HepG2 (cell line): Measurements from ENCODE around the gene TMUB1. TPM values are rescaled to one million over a fixed set of nuclear protein-coding genes. Genes with fewer than 3 reads are reported as not detected.

ENCODE experiments used
- DMAP1 ChIP-seq: IDR thresholded peaks from 2 replicates; pipeline ENCODE4 v1.6.1; 2016
- DMTF1 ChIP-seq: sonication (generic); formaldehyde crosslinking; IDR thresholded peaks from 2 replicates; pipeline ENCODE4 v1.4.0; 2020; ENCODE audit warnings: mild to moderate bottlenecking, missing genetic modification reagents
- EHMT2 ChIP-seq: fragments of 200-600 bp; sonication (generic); IDR thresholded peaks from 2 replicates; pipeline ENCODE4 v1.7.0; 2017; ENCODE audit warnings: antibody characterized with exemption, low read depth, low read length, borderline replicate concordance
- FOXK2 ChIP-seq: fragments of 450-650 bp; IDR thresholded peaks from 2 replicates; pipeline ENCODE4 v1.6.1; 2016
- GMEB2 ChIP-seq: IDR thresholded peaks from 2 replicates; pipeline ENCODE4 v1.6.1; 2016; ENCODE audit warnings: missing biosample characterization, missing genetic modification reagents, low read depth
- JUN ChIP-seq: sonication (generic); formaldehyde crosslinking; IDR thresholded peaks from 2 replicates; pipeline ENCODE4 v1.4.0; 2020; ENCODE audit warnings: mild to moderate bottlenecking, missing genetic modification reagents
- KAT2B ChIP-seq: fragments of 150-350 bp; IDR thresholded peaks from 2 replicates; pipeline ENCODE4 v1.6.1; 2014; ENCODE audit warnings: low read depth, low read length, borderline replicate concordance
- KLF13 ChIP-seq: sonication (generic); formaldehyde crosslinking; IDR thresholded peaks from 2 replicates; pipeline ENCODE4 v1.4.0; 2020; ENCODE audit warnings: mild to moderate bottlenecking, missing genetic modification reagents
- NFIC ChIP-seq: IDR thresholded peaks from 2 replicates; pipeline ENCODE4 v1.6.1; 2012; ENCODE audit warnings: mild to moderate bottlenecking, low read length, inconsistent platforms
- NR2F1 ChIP-seq, 2 experiments: fragments of 450-650 bp in 1 of 2; formaldehyde crosslinking in 1 of 2; IDR thresholded peaks; 2 replicates each; pipeline versions ENCODE4 v1.5.0 to v1.6.1; 2016 to 2020; ENCODE audit warnings: mild to moderate bottlenecking in 1 of 2, missing compliant biosample characterization in 1 of 2, missing genetic modification reagents in 1 of 2, moderate library complexity in 1 of 2
- NR2F2 ChIP-seq: IDR thresholded peaks from 2 replicates; pipeline ENCODE4 v1.6.1; 2012; ENCODE audit warnings: low read depth, inconsistent platforms, borderline replicate concordance
- PAXIP1 ChIP-seq: sonication (generic); formaldehyde crosslinking; conservative IDR thresholded peaks from 2 replicates; pipeline ENCODE4 v1.4.0; 2020; ENCODE audit warnings: mild to moderate bottlenecking, missing genetic modification reagents, moderate library complexity
- RXRB ChIP-seq: IDR thresholded peaks from 2 replicates; pipeline ENCODE4 v1.6.1; 2016; ENCODE audit warnings: borderline replicate concordance, missing genetic modification reagents, missing compliant biosample characterization
- SAP130 ChIP-seq: IDR thresholded peaks from 2 replicates; pipeline ENCODE4 v1.6.1; 2016; ENCODE audit warnings: low read depth
- YY1 ChIP-seq: IDR thresholded peaks from 2 replicates; pipeline ENCODE4 v1.6.1; 2011; ENCODE audit warnings: low read length, low read depth, moderate library complexity, mild to moderate bottlenecking; ENCODE audit not compliant: insufficient read depth, insufficient replicate concordance
- ZEB1 ChIP-seq: IDR thresholded peaks from 2 replicates; pipeline ENCODE4 v1.6.1; 2012; ENCODE audit warnings: mild to moderate bottlenecking, low read depth, inconsistent platforms; ENCODE audit not compliant: insufficient replicate concordance
- ZNF326 ChIP-seq: sonication (generic); formaldehyde crosslinking; IDR thresholded peaks from 2 replicates; pipeline ENCODE4 v1.4.0; 2020; ENCODE audit warnings: missing genetic modification reagents, borderline replicate concordance
- ZNF552 ChIP-seq: sonication (generic); formaldehyde crosslinking; IDR thresholded peaks from 2 replicates; pipeline ENCODE4 v1.9.0; 2022; ENCODE audit warnings: missing genetic modification reagents, mild to moderate bottlenecking, borderline replicate concordance
- ZNF607 ChIP-seq: sonication (generic); formaldehyde crosslinking; IDR thresholded peaks from 2 replicates; pipeline ENCODE4 v1.5.1; 2020; ENCODE audit warnings: missing genetic modification reagents, mild to moderate bottlenecking, borderline replicate concordance
- ZNF747 ChIP-seq: sonication (generic); formaldehyde crosslinking; IDR thresholded peaks from 2 replicates; pipeline ENCODE4 v1.8.1; 2023; ENCODE audit warnings: missing genetic modification reagents, mild to moderate bottlenecking, borderline replicate concordance
- polyA plus RNA-seq, 8 experiments: library from polyadenylated mRNA; depleted of rRNA in 3 of 8; stranded (reverse) in 7 of 8; unstranded in 1 of 8; fragments of >200 nt; fragmentation: Illumina TruSeq in 4 of 8; extraction: Trizol in 4 of 8; gene quantifications; 2 replicates each; pipeline versions ENCODE4 v1.2.1 to v1.2.3, GENCODE V29; 2011 to 2016; ENCODE audit warnings: low read depth in 4 of 8, missing spikeins in 1 of 8, mixed read lengths in 1 of 8; ENCODE audit not compliant: insufficient read depth in 1 of 8
- total RNA-seq, 5 experiments: library from RNA; depleted of rRNA; stranded (reverse); fragments of >200 nt; fragmentation: Illumina TruSeq; extraction: Trizol; gene quantifications; 2 replicates each; pipeline ENCODE4 v1.2.3, GENCODE V29; 2016; ENCODE audit warnings: low read depth in 1 of 5
- TF ChIP-seq, protein P1 (sequence below): sonication (generic); formaldehyde crosslinking; IDR thresholded peaks from 2 replicates; pipeline ENCODE4 v1.8.1; 2023; ENCODE audit warnings: mild to moderate bottlenecking, missing genetic modification reagents

Gene TMUB1
- total and polyA plus RNA-seq, 2 of the 13 experiments (the other 11 are each of a cell fraction or from before 2014, with no cell fraction given) = 44.8 to 51.6 TPM

GRCh38 chr7:151062399-151063211, 20.7 kb downstream of the TMUB1 start (continued):
- TF ChIP-seq PAXIP1 (CRISPR knock-in tag) (peak; percentile 82), ZEB1 (no peak), GMEB2 (CRISPR knock-in tag) (no peak), YY1 (peak; percentile 54), DMTF1 (CRISPR knock-in tag) (no peak), ZNF607 (CRISPR knock-in tag) (0 out of 2 replicates have a peak, but pooled peaks have one; percentile 76), JUN (no peak), SAP130 (peak; percentile 82), DMAP1 (CRISPR knock-in tag) (peak; percentile 70), EHMT2 (no peak), RXRB (CRISPR knock-in tag) (no peak), FOXK2 (no peak), ZNF326 (CRISPR knock-in tag) (no peak), KLF13 (CRISPR knock-in tag) (no peak), KAT2B (no peak), NR2F2 (no peak), ZNF552 (CRISPR knock-in tag) (no peak), NR2F1 (CRISPR knock-in tag; IDR thresholded peaks at IDR 0.05) (0 out of 4 replicates have a peak, but pooled peaks of 1 of the 2 experiments have one; percentile 4), NFIC (no peak), ZNF747 (CRISPR knock-in tag) (no peak)
- TF ChIP-seq, protein P1, sequence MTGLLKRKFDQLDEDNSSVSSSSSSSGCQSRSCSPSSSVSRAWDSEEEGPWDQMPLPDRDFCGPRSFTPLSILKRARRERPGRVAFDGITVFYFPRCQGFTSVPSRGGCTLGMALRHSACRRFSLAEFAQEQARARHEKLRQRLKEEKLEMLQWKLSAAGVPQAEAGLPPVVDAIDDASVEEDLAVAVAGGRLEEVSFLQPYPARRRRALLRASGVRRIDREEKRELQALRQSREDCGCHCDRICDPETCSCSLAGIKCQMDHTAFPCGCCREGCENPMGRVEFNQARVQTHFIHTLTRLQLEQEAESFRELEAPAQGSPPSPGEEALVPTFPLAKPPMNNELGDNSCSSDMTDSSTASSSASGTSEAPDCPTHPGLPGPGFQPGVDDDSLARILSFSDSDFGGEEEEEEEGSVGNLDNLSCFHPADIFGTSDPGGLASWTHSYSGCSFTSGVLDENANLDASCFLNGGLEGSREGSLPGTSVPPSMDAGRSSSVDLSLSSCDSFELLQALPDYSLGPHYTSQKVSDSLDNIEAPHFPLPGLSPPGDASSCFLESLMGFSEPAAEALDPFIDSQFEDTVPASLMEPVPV (CRISPR knock-in tag) = no peak; the same call in 1 of the 2 replicates
